Cardiac fibroblast (primary cell): ENCODE results near the gene P4HA3.

ENCODE experiments used
- DNase-seq, 2 donors: peaks; one replicate each; pipeline versions ENCODE4 v3.0.0 to v3.0.0-alpha.2; 2010; ENCODE audit warnings: low read depth in 2 of 2
- H3K4me3 ChIP-seq, 2 donors: replicated peaks in 1 of 2; 1 replicate in 1 of 2; 2 replicates in 1 of 2; pipeline ENCODE4 v1.5.1; 2011; ENCODE audit warnings: low read depth in 2 of 2, low read length in 2 of 2, mild to moderate bottlenecking in 2 of 2, moderate library complexity in 1 of 2
- CTCF ChIP-seq: IDR thresholded peaks from one replicate; pipeline ENCODE4 v1.5.1; 2011; ENCODE audit warnings: low read depth, mild to moderate bottlenecking, low read length, inconsistent platforms

The P4HA3 gene

DNA sequence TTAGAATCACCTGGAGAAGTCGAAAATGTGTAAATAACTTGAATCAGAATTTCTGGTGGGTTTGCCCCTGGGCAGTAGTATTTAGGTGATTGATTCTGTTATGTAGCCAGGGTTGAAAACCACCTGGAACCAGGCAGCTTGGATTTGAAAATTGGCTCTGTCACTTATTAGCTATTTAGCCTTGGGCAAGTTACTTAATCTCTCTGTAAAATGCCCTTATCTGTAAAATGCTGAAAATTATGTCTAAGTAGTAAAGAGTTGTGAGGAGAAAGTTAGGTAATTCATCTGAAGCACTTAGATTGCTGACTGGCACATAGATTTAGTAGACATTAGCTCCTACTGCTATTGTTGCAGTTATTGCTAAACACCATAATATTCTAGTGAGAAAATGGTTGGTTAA, 91.1 kb downstream of the P4HA3 start:
- no peak overlapping the region for H3K4me3 ChIP-seq
- DNase-seq, result peak in 1 of 2 donors; percentile 10

More for the DNA sequence above, 91.1 kb downstream of the P4HA3 start:
- TF ChIP-seq CTCF, result no peak
